Pancreas (tissue), 10 donors: ENCODE data around the gene TMEM11. TPM values are rescaled to one million over a fixed set of nuclear protein-coding genes. Genes with fewer than 3 reads are reported as not detected.

Source experiments
- ATAC-seq, 4 donors: fragments of 200-7000 bp; cut with Tn5 transposase; one replicate each; pipeline versions ENCODE4 v1.8.0 to v1.9.1; 2020; ENCODE audit warnings: mild to moderate bottlenecking in 4 of 4, moderate library complexity in 4 of 4
- DNase-seq, 6 donors: peaks; one replicate each; pipeline ENCODE4 v3.0.0-alpha.2; 2020
- FAIRE-seq: peaks from 2 replicates; lab custom pipeline; 2012; peaks lifted over from hg19 to GRCh38; lab: Jason Lieb, UNC
- H3K27ac ChIP-seq, 4 donors: fragments of 200-600 bp; sonication (generic); 1 replicate in 3 of 4; 2 replicates in 1 of 4; pipeline versions ENCODE4 v1.5.0 to v1.8.0; 2020
- H3K27me3 ChIP-seq, 4 donors: fragments of 200-600 bp; one replicate each; pipeline ENCODE4 v1.8.0; 2021
- H3K36me3 ChIP-seq, 3 donors: fragments of 200-600 bp; sonication (generic) in 1 of 3; one replicate each; pipeline versions ENCODE4 v1.5.0 to v1.8.0; 2020 to 2021
- H3K4me1 ChIP-seq, 3 donors: fragments of 200-600 bp; one replicate each; pipeline ENCODE4 v1.8.0; 2021
- H3K4me3 ChIP-seq, 4 donors: fragments of 200-600 bp; sonication (generic) in 2 of 4; one replicate each; pipeline versions ENCODE4 v1.5.0 to v1.8.0; 2020 to 2021
- H3K9me3 ChIP-seq, 4 donors: fragments of 200-600 bp; one replicate each; pipeline ENCODE4 v1.8.0; 2021
- CTCF ChIP-seq, 4 donors: fragments of 200-600 bp; sonication (generic) in 3 of 4; IDR thresholded peaks; one replicate each; pipeline versions ENCODE4 v1.5.0 to v1.8.0; 2021; ENCODE audit warnings: antibody characterized with exemption in 4 of 4
- WGBS, 2 donors: extraction: QIAGEN DNeasy Blood & Tissue Kit; methylation state at CpG; one replicate each; pipeline ENCODE4 v1.1.7; 2013; 5-methylcytosine and 5-hydroxymethylcytosine counted together
- intact Hi-C, 3 donors: fragments of 100-400 bp; cut with DNase I; formaldehyde crosslinking; loops; one replicate each; pipeline versions ENCODE4 v1.11.1 to v1.14.2; 2022
- polyA plus RNA-seq, 2 donors: library from polyadenylated mRNA; stranded (reverse); fragments of 200-250 nt; gene quantifications; one replicate each; pipeline ENCODE4 v1.2.3, GENCODE V29; 2013
- total RNA-seq, 6 donors: library from RNA; stranded (reverse); fragmentation: NEBNext Ultra II Directional in 4 of 6; extraction: Animal tissue kit (Norgen Biotek cat#: 25700) in 4 of 6; gene quantifications; one replicate each; pipeline versions ENCODE4 v1.2.1 to v1.2.4, GENCODE V29; 2021 to 2023
- donor health status: healthy with polysubstance abuse.
- donor health status: DM: no; HTN: no; CAD: no; lungs with moderate emphysema.
- donor health status: DM: no; HTN: no; CAD: no.
- donor health status: control.
- donor health status: control.
- donor health status: Bipolar disorder and iron deficiency.
- donor health status: DM: yes; HTN: yes; CAD: no.
- donor health status: DM: no; HTN: no; CAD: no.
- donor health status: DM: no; HTN: no; CAD: no.
- donor health status: DM: yes; HTN: yes; CAD: no.

The TMEM11 gene, protein sequence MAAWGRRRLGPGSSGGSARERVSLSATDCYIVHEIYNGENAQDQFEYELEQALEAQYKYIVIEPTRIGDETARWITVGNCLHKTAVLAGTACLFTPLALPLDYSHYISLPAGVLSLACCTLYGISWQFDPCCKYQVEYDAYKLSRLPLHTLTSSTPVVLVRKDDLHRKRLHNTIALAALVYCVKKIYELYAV
- total RNA-seq (10 to 100 TPM in 1 of 6 donors, 1 to 10 TPM in 5; 6.1 to 10.6 (median 9.1) TPM), polyA plus RNA-seq (10 to 100 TPM; 11.9 to 16.0 TPM)

GRCh38 chr17:21214015-21214776 is at the start of gene TMEM11:
TSS of gene TMEM11 (minus strand) at chr17:21214161. CDS start at chr17:21214152, 9 bp downstream.
- intact Hi-C loops: no loop called here
- Histone ChIP-seq H3K27ac (peak within 1 kb of the TSS; percentile 90 to 97 (median 92)), H3K4me3 (peak within 1 kb of the TSS; percentile 97 to 100 (median 99)), H3K36me3 (no peaks in the 10 kb centered on the region), H3K4me1 (peaks cover 5 to 26% (median 11%) of the 10 kb centered on the region in 3 donors), H3K9me3 (no peaks in the 10 kb centered on the region), H3K27me3 (no peaks in the 10 kb centered on the region)
- DNase-seq (peak; percentile 93 to 99 (median 96)), FAIRE-seq (no peak), ATAC-seq (peak; percentile 95 to 98 (median 96))
- TF ChIP-seq CTCF (IDR thresholded peaks at IDR 0.05): no peak
- WGBS, 2 donors: 0% methylated on average over 60 to 76 of the region's 76 CpGs

DNA sequence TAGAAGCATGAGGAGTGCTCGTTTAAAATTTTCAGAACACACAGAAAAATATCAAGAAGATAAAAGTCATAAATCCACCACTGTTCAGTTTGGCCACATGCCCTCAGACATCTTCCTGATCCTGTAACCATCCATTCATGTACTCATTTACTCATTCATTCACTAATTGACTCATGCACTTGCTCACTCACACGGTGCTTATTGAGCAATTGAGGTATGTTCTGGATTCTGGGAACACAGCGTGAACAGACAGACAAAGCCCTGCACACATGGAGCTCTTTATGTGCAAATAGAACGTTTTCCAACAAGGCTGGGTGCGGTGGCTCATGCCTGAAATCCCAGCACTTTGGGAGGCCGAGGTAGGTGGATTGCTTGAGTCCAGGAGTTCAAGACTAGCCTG is 49.4 kb upstream of the TMEM11 start:
- no peak for FAIRE-seq
- intact Hi-C loops: no loop called here

GRCh38 chr17:21262259-21262993 is 48.5 kb upstream of the TMEM11 start:
- no peaks in the 10 kb centered on the region for H3K36me3 ChIP-seq
- DNase-seq: peak in 1 of 6 donors; percentile 30
- no peak for FAIRE-seq
- no peak for ATAC-seq
- H3K27me3 ChIP-seq: no peaks in the 10 kb centered on the region
- H3K4me3 ChIP-seq: no peak overlapping the region
- intact Hi-C loops: no loop called here
- no peak overlapping the region for H3K27ac ChIP-seq
- WGBS, 2 donors: 65 to 75% methylated on average over 12 of the region's 12 CpGs
- no peak for TF ChIP-seq CTCF (IDR thresholded peaks at IDR 0.05)
- H3K9me3 ChIP-seq: no peaks in the 10 kb centered on the region
- no peaks in the 10 kb centered on the region for H3K4me1 ChIP-seq

More for the DNA sequence above, 49.4 kb upstream of the TMEM11 start:
- Histone ChIP-seq H3K27ac (no peak overlapping the region), H3K9me3 (no peaks in the 10 kb centered on the region), H3K4me1 (no peaks in the 10 kb centered on the region), H3K36me3 (no peaks in the 10 kb centered on the region), H3K27me3 (no peaks in the 10 kb centered on the region), H3K4me3 (no peak overlapping the region)
- WGBS, 2 donors: 46 to 51% methylated on average over 6 of the region's 6 CpGs
- DNase-seq (peak in 1 of 6 donors; percentile 2), ATAC-seq (no peak)
- TF ChIP-seq CTCF (IDR thresholded peaks at IDR 0.05): no peak

- H3K27me3 ChIP-seq: no peaks in the 10 kb centered on the region
- no peaks in the 10 kb centered on the region for H3K9me3 ChIP-seq
- H3K4me3 ChIP-seq: no peak overlapping the region
- ATAC-seq: no peak
- H3K4me1 ChIP-seq: peaks cover 0 to 4% (median 0%) of the 10 kb centered on the region in 3 donors
- TF ChIP-seq CTCF (IDR thresholded peaks at IDR 0.05): no peak
- no peak overlapping the region for H3K27ac ChIP-seq
- no peaks in the 10 kb centered on the region for H3K36me3 ChIP-seq
- DNase-seq: peak in 1 of 6 donors; percentile 16
- 75 to 76% methylated on average over 4 to 7 of the region's 7 CpGs for WGBS, 2 donors
- intact Hi-C loops: no loop called here
- no peak for FAIRE-seq
Measured at GRCh38 chr17:21258593-21258992, 44.6 kb upstream of the TMEM11 start.
